Measurements from ENCODE around the gene PRF1. TPM values are rescaled to one million over a fixed set of nuclear protein-coding genes. Genes with fewer than 3 reads are reported as not detected.

Gene PRF1
- total and polyA plus RNA-seq, 8 donors, result 2.6 to 15.0 (median 4.5) TPM

- H3K27ac ChIP-seq, result no peak overlapping the region
- H3K27me3 ChIP-seq, result no peaks in the 10 kb centered on the region
- no peak overlapping the region for H3K4me3 ChIP-seq
- intact Hi-C loops (cut with DNase I), result no loop called here
- no peaks in the 10 kb centered on the region for H3K9me3 ChIP-seq
- H3K36me3 ChIP-seq, result peaks cover 0 to 12% of the 10 kb centered on the region in 2 donors
- DNase-seq (peak in 1 of 4 donors; percentile 17), ATAC-seq (no peak)
- no peak for TF ChIP-seq CTCF (IDR thresholded peaks at IDR 0.05)
- peaks cover 9 to 10% of the 10 kb centered on the region in 2 donors for H3K4me1 ChIP-seq
Observed at GRCh38 chr10:70571236-70571635, 31.3 kb downstream of the PRF1 start.

GRCh38 chr10:70568781-70569495 lies 33.6 kb downstream of the PRF1 start:
- H3K27ac ChIP-seq, result no peak overlapping the region
- no peak for ATAC-seq
- H3K4me3 ChIP-seq, result no peak overlapping the region
- H3K36me3 ChIP-seq, result peaks cover 0 to 20% of the 10 kb centered on the region in 2 donors
- peaks cover 0 to 11% of the 10 kb centered on the region in 2 donors for H3K4me1 ChIP-seq
- no peaks in the 10 kb centered on the region for H3K27me3 ChIP-seq
- TF ChIP-seq CTCF (IDR thresholded peaks at IDR 0.05), result no peak
- DNase-seq, result peak in 1 of 4 donors; percentile 18
- intact Hi-C loops (cut with DNase I), result no loop called here
- no peaks in the 10 kb centered on the region for H3K9me3 ChIP-seq

DNA sequence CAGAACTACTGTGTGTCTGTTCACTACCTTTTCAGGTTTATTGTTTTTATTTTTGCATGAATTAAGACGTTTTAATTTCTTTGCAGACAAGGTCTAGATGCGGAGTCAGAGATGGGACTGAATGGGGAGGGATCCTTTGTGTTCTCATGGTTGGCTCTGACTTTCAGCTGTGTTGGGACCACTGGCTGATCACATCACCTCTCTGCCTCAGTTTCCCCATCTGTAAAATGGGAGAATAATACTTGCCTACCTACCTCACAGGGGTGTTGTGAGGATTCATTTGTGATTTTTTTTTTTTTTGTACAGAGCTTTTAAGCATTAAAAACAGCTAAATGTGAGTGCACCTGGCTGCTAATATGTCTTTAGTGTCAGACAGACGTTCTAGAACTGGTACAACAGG lies 34.4 kb downstream of the PRF1 start:
- Histone ChIP-seq H3K4me1 (peaks cover 0 to 11% of the 10 kb centered on the region in 2 donors), H3K27ac (no peak overlapping the region), H3K27me3 (no peaks in the 10 kb centered on the region), H3K4me3 (no peak overlapping the region), H3K36me3 (peaks cover 0 to 20% of the 10 kb centered on the region in 2 donors), H3K9me3 (no peaks in the 10 kb centered on the region)
- no peak for ATAC-seq
- intact Hi-C loops (cut with DNase I), result no loop called here
- TF ChIP-seq CTCF (IDR thresholded peaks at IDR 0.05), result no peak
- DNase-seq, result no peak

GRCh38 chr10:70567603-70568002 lies 34.9 kb downstream of the PRF1 start:
- H3K27me3 ChIP-seq, result no peaks in the 10 kb centered on the region
- ATAC-seq (no peak), DNase-seq (peak in 1 of 4 donors; percentile 22)
- no peak for TF ChIP-seq CTCF (IDR thresholded peaks at IDR 0.05)
- H3K4me1 ChIP-seq, result peaks cover 0 to 11% of the 10 kb centered on the region in 2 donors
- no peaks in the 10 kb centered on the region for H3K9me3 ChIP-seq
- H3K27ac ChIP-seq, result no peak overlapping the region
- H3K4me3 ChIP-seq, result no peak overlapping the region
- H3K36me3 ChIP-seq, result peaks cover 0 to 20% of the 10 kb centered on the region in 2 donors
- intact Hi-C loops (cut with DNase I), result no loop called here

DNA sequence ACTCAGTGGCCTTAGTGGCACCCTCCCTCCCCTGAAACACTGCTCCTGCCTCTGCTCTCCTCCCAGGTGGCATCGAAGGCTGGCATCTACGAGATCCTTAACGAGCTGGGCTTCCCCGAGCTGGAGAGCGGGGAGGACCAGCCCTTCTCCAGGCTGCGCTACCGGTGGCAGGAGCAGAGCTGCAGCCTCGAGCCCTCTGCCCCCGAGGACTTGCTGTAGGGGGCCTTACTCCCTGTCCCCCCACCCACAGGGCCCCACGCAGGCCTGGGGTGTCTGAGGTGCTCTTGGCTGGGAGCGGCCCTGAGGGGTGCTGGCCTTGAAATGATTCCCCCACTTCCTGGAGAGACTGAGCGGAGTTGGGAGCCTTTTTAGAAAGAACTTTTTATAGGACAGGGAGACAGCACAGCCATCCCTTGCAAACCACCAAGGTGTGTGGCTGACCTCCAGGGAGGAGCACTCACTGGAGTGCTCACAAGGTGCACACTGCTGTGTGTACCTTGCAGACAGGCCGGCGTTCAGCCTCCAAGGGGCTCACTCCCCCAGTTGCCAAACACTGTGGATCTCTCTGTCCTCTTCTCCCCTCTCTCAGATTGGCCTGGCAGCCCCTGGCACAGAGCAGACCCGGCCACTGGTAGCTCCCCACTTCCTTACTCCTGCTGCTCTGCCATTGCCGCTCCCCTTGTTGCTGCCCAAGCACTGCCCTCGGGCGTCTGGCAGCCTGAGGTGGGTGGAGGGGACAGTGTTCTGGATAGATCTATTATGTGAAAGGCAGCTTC lies 35.8 kb downstream of the PRF1 start:
- TF ChIP-seq CTCF (IDR thresholded peaks at IDR 0.05), result no peak
- H3K9me3 ChIP-seq, result no peaks in the 10 kb centered on the region
- no peak overlapping the region for H3K4me3 ChIP-seq
- no peaks in the 10 kb centered on the region for H3K27me3 ChIP-seq
- H3K27ac ChIP-seq, result no peak overlapping the region
- H3K36me3 ChIP-seq, result peaks cover 0 to 20% of the 10 kb centered on the region in 2 donors
- intact Hi-C loops (cut with DNase I), result no loop called here
- peaks cover 0 to 15% of the 10 kb centered on the region in 2 donors for H3K4me1 ChIP-seq
- ATAC-seq (no peak), DNase-seq (peak in 1 of 4 donors; percentile 24)

Data from left lung (tissue), 10 donors.